Karpas-422 (cell line): ENCODE measurements around the gene OGDH. TPM values are rescaled to one million over a fixed set of nuclear protein-coding genes. Genes with fewer than 3 reads are reported as not detected.
"Not testable (repeated sequence)": the region's sequence is repeated elsewhere in the genome, so short reads cannot be mapped to it uniquely, and the experiment has no call there.

Source experiments
- DNase-seq: peaks from one replicate; pipeline ENCODE4 v3.0.0-alpha.2; 2015
- H2AFZ ChIP-seq: fragments of 200-600 bp; sonication (generic); 2 replicates; pipeline ENCODE4 v1.6.1; 2014; ENCODE audit warnings: antibody characterized with exemption, low read length, mixed read lengths
- H3K27ac ChIP-seq: fragments of 200-600 bp; sonication (generic); 2 replicates; pipeline ENCODE4 v1.5.1; 2014; ENCODE audit warnings: mild to moderate bottlenecking, low read length, moderate library complexity
- H3K27me3 ChIP-seq: fragments of 200-600 bp; sonication (generic); 2 replicates; pipeline ENCODE4 v1.6.1; 2014; ENCODE audit warnings: low read length, mixed read lengths
- H3K36me3 ChIP-seq: fragments of 200-600 bp; sonication (generic); 2 replicates; pipeline ENCODE4 v1.6.1; 2014; ENCODE audit warnings: low read length, mixed read lengths; ENCODE audit not compliant: insufficient read depth
- H3K4me1 ChIP-seq: fragments of 200-600 bp; sonication (generic); 2 replicates; pipeline ENCODE4 v1.6.1; 2014; ENCODE audit warnings: mild to moderate bottlenecking, low read length, mixed read lengths
- H3K4me2 ChIP-seq: fragments of 200-600 bp; sonication (generic); 2 replicates; pipeline ENCODE4 v1.6.1; 2014; ENCODE audit warnings: low read length, low read depth, mild to moderate bottlenecking; ENCODE audit not compliant: poor library complexity, severe bottlenecking
- H3K4me3 ChIP-seq: fragments of 200-600 bp; sonication (generic); 2 replicates; pipeline ENCODE4 v1.5.1; 2014; ENCODE audit warnings: mild to moderate bottlenecking, antibody characterized with exemption, low read length, mixed read lengths
- H3K79me2 ChIP-seq: fragments of 200-600 bp; sonication (generic); 2 replicates; pipeline ENCODE4 v1.6.1; 2014; ENCODE audit warnings: mild to moderate bottlenecking, low read length, mixed read lengths
- H3K9ac ChIP-seq: fragments of 200-600 bp; sonication (generic); 2 replicates; pipeline ENCODE4 v1.6.0; 2014; ENCODE audit warnings: low read length
- H3K9me2 ChIP-seq: fragments of 200-600 bp; sonication (generic), shearing (Covaris generic); replicated peaks from 2 replicates; pipeline ENCODE4 v1.6.0; 2014; ENCODE audit warnings: mild to moderate bottlenecking, low read length, moderate library complexity; ENCODE audit not compliant: insufficient read depth
- H3K9me3 ChIP-seq: fragments of 300-700, 200-600 bp; sonication (generic); 2 replicates; pipeline ENCODE4 v1.6.1; 2014; ENCODE audit warnings: low read length, mixed read lengths
- H4K20me1 ChIP-seq: fragments of 200-600 bp; sonication (generic); 2 replicates; pipeline ENCODE4 v1.6.1; 2014; ENCODE audit warnings: mild to moderate bottlenecking, antibody characterized with exemption, low read length, low read depth; ENCODE audit not compliant: insufficient read depth
- total RNA-seq: library from RNA; depleted of rRNA; stranded (reverse); fragments of >200 nt; shearing (Covaris generic); gene quantifications from 2 replicates; pipeline ENCODE4 v1.2.3, GENCODE V29; 2014; ENCODE audit warnings: low replicate concordance

Gene OGDH
- total RNA-seq, 1 experiment from 2014 or later = 24.9 TPM

DNA sequence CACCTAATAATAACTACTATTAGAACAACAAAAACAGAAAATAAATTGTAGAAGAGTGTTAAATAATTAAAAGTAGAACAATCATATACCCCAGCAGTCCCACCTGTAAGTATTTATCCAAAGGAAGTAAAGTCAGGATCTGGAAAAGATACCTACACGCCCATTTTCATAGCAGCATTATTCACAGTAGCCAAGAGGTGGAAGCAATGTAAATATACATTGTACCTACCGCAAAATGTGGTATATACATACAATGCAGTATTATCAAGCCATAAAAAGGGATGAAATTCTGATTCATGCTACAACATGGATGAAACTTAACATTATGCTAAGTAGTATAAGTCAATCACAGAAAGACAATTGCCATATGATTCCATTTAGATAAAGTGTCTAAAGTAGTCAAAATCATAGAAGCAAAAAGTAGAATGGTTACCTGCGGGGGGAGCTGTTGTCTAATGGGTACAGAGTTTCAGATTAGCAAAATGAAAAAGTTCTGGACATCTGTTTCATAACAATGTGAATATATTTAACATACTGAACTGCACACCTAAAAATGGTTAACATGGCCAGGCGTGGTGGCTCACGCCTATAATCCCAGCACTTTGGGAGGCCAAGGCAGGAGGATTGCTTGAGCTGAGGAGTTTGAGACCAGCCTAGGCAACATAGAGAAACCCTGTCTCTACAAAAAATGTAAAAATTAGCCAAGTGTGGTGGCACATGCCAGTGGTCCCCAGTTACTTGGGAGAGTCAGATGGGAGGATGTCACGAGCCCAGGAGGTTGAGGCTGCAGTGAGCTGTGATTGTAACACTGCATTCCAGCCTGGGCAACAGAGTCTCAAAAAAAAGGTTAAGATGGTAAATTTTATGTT, 18.4 kb upstream of the OGDH start:
- Histone ChIP-seq H3K27ac (no peak overlapping the region), H3K9me3 (no peaks in the 10 kb centered on the region), H3K36me3 (no peaks in the 10 kb centered on the region), H2AFZ (peak overlapping the region; percentile 68; the same call in 1 of the 2 replicates), H4K20me1 (no peaks in the 10 kb centered on the region), H3K4me2 (no peak overlapping the region), H3K27me3 (no peaks in the 10 kb centered on the region), H3K4me3 (no peak overlapping the region), H3K4me1 (peaks cover 5% of the 10 kb centered on the region), H3K79me2 (no peaks in the 10 kb centered on the region), H3K9me2 (no peaks in the 10 kb centered on the region), H3K9ac (peak overlapping the region; percentile 21; the same call in 1 of the 2 replicates)
- peak; percentile 83 for DNase-seq

DNA sequence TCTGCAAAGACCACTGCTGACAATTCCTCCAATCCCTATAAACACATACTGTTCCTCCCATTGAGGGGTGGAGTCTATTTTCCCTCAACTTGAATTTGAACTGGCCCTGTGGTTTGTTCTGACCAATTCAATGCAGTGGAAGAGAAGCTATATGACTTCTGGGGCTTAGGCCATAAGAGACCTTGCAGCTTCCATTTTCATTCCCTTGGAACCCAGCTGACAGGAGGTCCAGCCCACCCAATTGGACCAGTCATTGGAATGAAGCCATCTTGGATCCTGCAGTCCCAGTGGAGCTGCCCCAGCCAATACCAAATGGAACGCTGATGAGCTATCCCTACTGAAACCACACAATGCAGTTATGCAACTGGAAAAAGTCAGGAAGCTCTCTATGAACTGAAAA, 15.5 kb upstream of the OGDH start:
- Histone ChIP-seq H3K4me2 (no peak overlapping the region), H3K4me3 (no peak overlapping the region), H3K79me2 (no peaks in the 10 kb centered on the region), H2AFZ (no peak overlapping the region), H3K4me1 (peaks cover 4% of the 10 kb centered on the region), H3K9me2 (no peaks in the 10 kb centered on the region), H3K36me3 (no peaks in the 10 kb centered on the region), H3K27ac (no peak overlapping the region), H4K20me1 (no peaks in the 10 kb centered on the region), H3K9ac (no peak overlapping the region), H3K27me3 (no peaks in the 10 kb centered on the region), H3K9me3 (no peaks in the 10 kb centered on the region)
- DNase-seq = no peak

DNA sequence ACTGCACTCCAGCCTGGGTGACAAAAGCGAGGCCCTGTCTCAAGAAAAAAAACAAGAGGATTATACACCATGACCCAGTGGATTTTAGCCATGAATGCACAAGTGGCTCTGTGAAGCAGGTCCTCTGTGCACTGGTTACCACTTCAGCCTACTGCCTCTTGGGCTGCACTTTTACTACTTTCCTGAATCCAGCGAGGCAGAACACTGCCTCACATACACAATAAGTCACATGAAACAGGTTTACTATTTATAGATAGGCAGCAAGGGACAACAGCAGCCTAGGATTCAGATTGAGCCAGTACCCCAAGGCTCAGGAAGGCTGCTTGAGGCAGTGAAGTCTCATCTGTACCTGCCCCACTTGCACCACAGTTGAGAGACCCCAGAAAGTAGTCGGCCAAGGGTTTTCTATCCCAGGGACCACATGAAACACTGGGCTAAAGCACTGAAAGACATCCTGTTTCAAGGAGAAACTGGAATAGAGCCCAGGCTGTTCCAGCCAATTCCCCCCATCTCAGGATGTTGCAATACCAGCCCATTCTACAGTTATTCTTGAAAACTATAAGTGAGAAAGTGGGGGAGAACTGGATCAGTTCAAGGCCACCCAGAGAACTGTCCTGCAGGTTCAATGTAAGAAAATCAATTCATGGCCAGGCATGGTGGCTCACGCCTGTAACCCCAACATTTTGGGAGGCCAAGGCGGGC, 10.3 kb upstream of the OGDH start:
- no peak overlapping the region for H2AFZ ChIP-seq
- H3K9ac ChIP-seq = no peak overlapping the region
- DNase-seq = no peak

DNA sequence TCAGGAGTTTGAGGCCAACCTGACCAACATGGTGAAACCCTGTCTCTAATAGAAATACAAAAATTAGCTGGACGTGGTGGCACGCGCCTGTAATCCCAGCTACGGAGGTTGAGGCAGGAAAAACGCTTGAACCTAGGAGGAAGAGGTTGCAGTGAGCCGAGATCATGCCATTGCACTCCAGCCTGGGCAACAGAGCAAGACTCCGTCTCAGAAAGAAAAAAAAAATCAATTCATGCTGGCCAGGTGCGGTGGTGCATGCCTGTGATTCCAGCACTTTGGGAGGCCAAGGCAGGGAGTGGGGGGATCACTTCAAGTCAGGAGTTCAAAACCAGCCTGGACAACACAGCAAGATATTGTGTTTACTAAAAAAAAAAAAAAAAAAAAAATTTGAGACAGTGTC, 9.2 kb upstream of the OGDH start:
- H3K4me3 ChIP-seq, H3K27ac ChIP-seq, H3K9ac ChIP-seq, H2AFZ ChIP-seq, H3K9me2 ChIP-seq, H3K36me3 ChIP-seq, H3K27me3 ChIP-seq, H3K9me3 ChIP-seq, DNase-seq, H3K79me2 ChIP-seq, H3K4me2 ChIP-seq, H4K20me1 ChIP-seq: not testable (repeated sequence)
- H3K4me1 ChIP-seq = peaks cover 15% of the 10 kb centered on the region

More for the DNA sequence above, 10.3 kb upstream of the OGDH start:
- Histone ChIP-seq H3K4me3 (no peak overlapping the region), H3K36me3 (no peaks in the 10 kb centered on the region), H3K27me3 (no peaks in the 10 kb centered on the region), H3K4me1 (peaks cover 4% of the 10 kb centered on the region), H3K79me2 (no peaks in the 10 kb centered on the region), H3K4me2 (no peak overlapping the region), H3K9me2 (no peaks in the 10 kb centered on the region), H3K27ac (no peak overlapping the region), H3K9me3 (no peaks in the 10 kb centered on the region), H4K20me1 (no peaks in the 10 kb centered on the region)

DNA sequence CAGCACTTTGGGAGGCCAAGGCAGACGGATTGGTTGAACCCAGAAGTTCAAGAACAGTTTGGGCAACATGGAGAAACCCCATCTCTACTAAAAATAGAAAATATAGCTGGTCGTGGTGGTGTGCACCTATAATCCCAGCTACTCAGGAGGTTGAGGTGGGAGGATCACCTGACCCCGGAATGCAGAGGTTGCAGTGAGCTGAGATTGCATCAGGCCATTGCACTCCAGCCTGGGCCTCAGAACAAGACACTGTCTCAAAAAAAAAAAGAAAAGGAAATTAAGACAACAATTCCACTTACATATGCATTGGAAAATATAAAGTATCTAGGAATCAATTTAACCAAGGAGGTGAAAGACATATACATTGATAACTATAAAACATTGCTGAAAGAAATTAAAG, 7.2 kb upstream of the OGDH start:
- Histone ChIP-seq H3K27me3 (no peaks in the 10 kb centered on the region), H3K36me3 (no peaks in the 10 kb centered on the region), H3K4me2 (no peak overlapping the region), H3K27ac (no peak overlapping the region), H3K9me2 (no peaks in the 10 kb centered on the region), H3K79me2 (no peaks in the 10 kb centered on the region), H3K4me3 (no peak overlapping the region), H3K9ac (no peak overlapping the region), H2AFZ (no peak overlapping the region), H3K4me1 (peaks cover 25% of the 10 kb centered on the region), H3K9me3 (no peaks in the 10 kb centered on the region), H4K20me1 (no peaks in the 10 kb centered on the region)
- DNase-seq = no peak

DNA sequence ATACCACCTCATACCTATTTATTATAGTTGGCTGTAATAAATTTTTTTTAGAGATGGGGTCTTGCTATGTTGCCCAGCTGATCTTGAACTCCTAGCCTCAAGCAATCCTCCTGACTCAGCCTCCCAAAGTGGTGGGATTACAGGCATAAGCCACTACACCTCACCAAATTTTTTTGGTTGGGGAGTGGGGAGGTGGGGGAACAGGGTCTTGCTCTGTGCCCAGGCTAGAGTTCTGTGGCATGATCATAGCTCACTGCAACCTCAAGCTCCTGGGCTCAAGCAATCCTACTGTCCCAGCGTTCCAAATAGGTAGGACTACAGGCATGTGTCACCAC, 3.9 kb upstream of the OGDH start:
- Histone ChIP-seq H3K4me2 (peak overlapping the region; percentile 59), H4K20me1 (no peaks in the 10 kb centered on the region), H3K9me3 (no peaks in the 10 kb centered on the region)

DNA sequence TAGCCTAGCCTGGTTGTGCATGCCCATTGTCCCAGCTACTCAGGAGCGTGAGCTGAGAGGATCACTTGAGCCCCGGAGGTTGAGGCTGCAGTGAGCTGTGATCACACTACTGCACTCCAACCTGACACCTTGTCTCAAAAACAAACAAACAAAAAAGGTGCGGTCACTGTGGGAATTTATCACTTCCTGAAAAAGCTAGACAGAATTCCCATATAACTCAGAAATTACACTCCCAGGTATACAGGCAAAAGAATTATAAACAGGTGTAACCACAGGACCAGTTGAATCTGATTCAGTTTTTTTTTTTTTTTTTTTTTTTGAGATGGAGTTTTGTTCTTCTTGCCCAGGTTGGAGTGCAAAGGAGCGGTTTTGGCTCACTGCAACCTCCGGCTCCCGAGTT, 3.2 kb upstream of the OGDH start:
- Histone ChIP-seq H4K20me1 (no peaks in the 10 kb centered on the region), H3K27ac (no peak overlapping the region), H3K9ac (no peak overlapping the region), H2AFZ (no peak overlapping the region), H3K36me3 (no peaks in the 10 kb centered on the region), H3K4me3 (no peak overlapping the region), H3K27me3 (no peaks in the 10 kb centered on the region), H3K9me2 (no peaks in the 10 kb centered on the region), H3K9me3 (no peaks in the 10 kb centered on the region), H3K79me2 (peaks cover 13% of the 10 kb centered on the region), H3K4me2 (no peak overlapping the region), H3K4me1 (peaks cover 44% of the 10 kb centered on the region)
- DNase-seq = no peak

More for the DNA sequence above, 3.9 kb upstream of the OGDH start:
- no peaks in the 10 kb centered on the region for H3K9me2 ChIP-seq
- no peaks in the 10 kb centered on the region for H3K27me3 ChIP-seq
- H3K4me3 ChIP-seq = 0 out of 2 replicates have a peak overlapping the region, but pooled peaks have one; percentile 10
- no peaks in the 10 kb centered on the region for H3K36me3 ChIP-seq
- no peak for DNase-seq
- H3K4me1 ChIP-seq = peaks cover 37% of the 10 kb centered on the region
- peaks cover 7% of the 10 kb centered on the region for H3K79me2 ChIP-seq
- H2AFZ ChIP-seq = no peak overlapping the region
- H3K27ac ChIP-seq = no peak overlapping the region
- no peak overlapping the region for H3K9ac ChIP-seq

DNA sequence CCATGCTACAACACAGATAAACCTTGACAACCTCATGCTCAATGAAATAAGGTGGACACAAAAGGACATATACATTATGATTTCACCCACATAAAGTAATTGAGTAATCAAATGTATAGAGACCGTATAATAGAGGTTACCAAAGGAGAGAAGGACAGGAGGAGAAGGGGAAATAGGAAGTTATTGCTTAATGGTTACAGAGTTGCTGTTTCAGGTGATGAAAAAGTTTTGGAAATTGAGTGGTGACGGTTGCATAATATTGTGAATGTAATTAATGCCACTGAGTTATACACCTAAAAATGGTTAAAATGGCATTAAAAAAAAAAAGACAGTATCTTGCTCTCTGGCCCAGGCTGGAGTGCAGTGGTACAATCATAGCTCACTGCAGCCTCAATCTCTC, 1.5 kb upstream of the OGDH start:
- no peak overlapping the region for H3K27ac ChIP-seq
- peaks cover 59% of the 10 kb centered on the region for H3K4me1 ChIP-seq
- DNase-seq = no peak
- H3K9me2 ChIP-seq = no peaks in the 10 kb centered on the region
- H3K4me2 ChIP-seq = no peak overlapping the region
- H4K20me1 ChIP-seq = no peaks in the 10 kb centered on the region
- H3K79me2 ChIP-seq = peaks cover 31% of the 10 kb centered on the region
- no peak overlapping the region for H3K4me3 ChIP-seq
- H3K9me3 ChIP-seq = no peaks in the 10 kb centered on the region
- H2AFZ ChIP-seq = no peak overlapping the region
- peaks cover 3% of the 10 kb centered on the region; the same call in 1 of the 2 replicates for H3K36me3 ChIP-seq
- no peaks in the 10 kb centered on the region for H3K27me3 ChIP-seq
- H3K9ac ChIP-seq = no peak overlapping the region
